ENCODE measurements around the gene ADGRL3.

The ADGRL3 gene

DNA sequence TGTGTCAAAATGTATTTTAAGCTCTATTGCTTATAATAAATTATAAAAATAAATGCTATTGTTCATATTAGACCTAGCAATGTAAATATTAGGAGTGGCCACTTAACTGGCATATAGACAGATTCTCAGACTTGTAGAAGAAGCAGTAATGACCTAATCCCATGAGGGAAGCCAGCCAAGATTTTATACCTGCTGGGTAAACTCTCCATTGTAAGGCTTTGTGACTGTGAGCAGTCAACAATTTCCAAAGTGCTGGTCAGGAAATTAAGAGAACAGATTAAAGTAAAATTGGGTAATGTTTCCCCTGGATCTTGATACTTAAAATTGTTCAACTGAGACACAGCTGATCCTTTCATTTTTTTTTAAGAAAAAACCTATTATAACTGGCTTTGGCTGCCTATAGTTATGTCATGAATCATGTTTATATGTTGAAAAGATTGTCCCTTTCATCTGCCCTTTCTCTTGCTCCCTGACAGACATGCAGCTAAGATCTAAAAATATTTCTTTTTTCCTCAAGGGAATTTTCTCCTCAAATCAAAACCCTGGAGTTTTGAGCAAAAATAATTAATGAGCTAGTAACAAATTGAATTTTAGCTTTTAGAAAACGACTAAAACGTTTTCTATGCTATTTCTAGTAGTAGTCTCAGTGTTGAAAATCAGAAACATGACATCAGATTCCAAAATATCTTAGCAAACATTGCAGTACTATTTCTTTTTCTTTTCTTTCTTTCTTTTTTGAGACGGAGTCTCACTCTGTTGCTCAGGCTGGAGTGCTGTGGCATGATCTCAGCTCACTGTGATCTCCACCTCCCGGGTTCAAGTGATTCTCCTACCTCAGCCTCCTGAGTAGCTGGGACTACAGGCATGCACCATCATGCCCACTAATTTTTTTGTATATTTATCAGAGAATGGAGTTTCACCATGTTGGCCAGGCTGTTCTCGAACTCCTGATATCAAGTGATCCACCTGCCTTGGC lies 77.9 kb downstream of the ADGRL3 start:
- no peak for DNase-seq (ENCODE audit: low spot score)
- TF ChIP-seq, protein P1, sequence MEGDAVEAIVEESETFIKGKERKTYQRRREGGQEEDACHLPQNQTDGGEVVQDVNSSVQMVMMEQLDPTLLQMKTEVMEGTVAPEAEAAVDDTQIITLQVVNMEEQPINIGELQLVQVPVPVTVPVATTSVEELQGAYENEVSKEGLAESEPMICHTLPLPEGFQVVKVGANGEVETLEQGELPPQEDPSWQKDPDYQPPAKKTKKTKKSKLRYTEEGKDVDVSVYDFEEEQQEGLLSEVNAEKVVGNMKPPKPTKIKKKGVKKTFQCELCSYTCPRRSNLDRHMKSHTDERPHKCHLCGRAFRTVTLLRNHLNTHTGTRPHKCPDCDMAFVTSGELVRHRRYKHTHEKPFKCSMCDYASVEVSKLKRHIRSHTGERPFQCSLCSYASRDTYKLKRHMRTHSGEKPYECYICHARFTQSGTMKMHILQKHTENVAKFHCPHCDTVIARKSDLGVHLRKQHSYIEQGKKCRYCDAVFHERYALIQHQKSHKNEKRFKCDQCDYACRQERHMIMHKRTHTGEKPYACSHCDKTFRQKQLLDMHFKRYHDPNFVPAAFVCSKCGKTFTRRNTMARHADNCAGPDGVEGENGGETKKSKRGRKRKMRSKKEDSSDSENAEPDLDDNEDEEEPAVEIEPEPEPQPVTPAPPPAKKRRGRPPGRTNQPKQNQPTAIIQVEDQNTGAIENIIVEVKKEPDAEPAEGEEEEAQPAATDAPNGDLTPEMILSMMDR (IDR thresholded peaks at IDR 0.05; ENCODE audit: borderline replicate concordance, control extremely low read depth, extremely low read depth, insufficient read depth, missing control alignments): no peak
- in situ Hi-C loops (cut with MboI; ENCODE audit: low sequenced_read_pairs, unreplicated experiment): no loop called here

DNA sequence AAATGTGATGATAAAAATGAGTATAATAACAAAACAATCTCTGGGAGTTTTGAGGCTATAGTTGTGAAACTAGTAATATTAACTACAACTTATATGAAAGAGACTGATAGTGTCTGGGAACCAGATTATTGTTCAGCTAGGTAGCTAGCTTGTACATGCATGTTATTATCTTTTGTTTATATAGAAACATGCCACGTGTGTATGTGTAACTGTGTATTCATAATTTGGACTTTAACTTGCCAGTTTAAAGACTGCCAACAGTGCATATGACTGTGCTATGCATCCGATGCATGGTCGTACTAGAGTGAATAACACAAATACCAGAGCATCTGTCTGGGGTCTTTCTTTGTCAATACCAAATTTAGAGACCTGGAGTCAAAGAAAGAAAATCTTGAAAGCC lies 92.2 kb downstream of the ADGRL3 start:
- in situ Hi-C loops (cut with MboI; ENCODE audit: low sequenced_read_pairs, unreplicated experiment): no loop called here
- TF ChIP-seq, protein P1 (IDR thresholded peaks at IDR 0.05; ENCODE audit: borderline replicate concordance, control extremely low read depth, extremely low read depth, insufficient read depth, missing control alignments): no peak
- DNase-seq (ENCODE audit: low spot score): no peak

DNA sequence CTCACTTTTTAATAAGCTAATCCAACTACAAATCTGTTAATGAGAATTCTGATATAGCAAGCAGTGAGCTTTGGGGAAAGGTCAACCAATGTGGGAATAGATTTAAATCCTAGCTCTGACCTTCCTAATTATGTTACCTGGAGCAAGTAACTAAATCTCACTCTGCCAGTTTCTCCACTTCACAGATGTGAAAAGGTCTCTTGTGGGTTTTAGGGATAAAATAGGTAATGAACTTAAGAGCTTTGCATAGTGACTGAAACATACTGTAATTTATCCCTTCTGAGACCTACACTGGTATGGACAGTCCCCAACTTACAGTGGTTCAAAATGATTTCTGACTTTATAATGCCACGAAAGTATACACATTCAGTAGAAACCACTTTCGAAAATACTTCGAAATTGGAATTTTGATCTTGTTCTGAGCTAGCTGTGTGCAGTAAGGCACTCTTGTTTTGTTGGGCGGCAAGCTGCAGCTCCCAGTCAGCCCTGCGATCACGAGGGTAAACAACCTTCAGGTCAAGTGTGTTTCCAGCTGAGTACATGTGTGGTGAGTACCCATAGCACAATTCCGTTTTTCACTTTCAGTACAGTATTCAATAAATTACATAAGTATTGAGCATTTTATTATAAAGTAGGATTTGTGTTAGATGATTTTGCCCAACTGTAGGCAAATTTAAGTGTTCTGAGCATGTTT lies 93.7 kb downstream of the ADGRL3 start:
- in situ Hi-C loops (cut with MboI; ENCODE audit: low sequenced_read_pairs, unreplicated experiment): no loop called here
- TF ChIP-seq, protein P1 (IDR thresholded peaks at IDR 0.05; ENCODE audit: borderline replicate concordance, control extremely low read depth, extremely low read depth, insufficient read depth, missing control alignments): no peak

DNA sequence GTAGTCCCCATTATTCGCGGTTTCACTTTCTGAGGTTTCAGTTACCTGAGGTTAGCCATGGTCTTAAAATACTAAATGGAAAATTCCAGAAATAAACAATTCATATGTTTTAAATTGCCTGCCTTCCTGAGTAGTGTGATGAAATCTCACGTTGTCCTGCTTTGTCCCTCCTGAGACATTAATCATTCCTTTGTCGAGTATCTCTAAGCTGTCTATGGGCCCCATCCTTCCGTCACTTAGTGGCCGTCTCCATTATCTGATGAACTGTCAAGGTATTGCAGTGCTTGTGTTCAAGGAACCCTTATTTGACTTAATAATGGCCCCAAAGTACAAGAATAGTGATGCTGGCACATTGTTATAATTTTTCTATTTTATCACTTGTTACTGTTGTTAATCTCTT lies 94.8 kb downstream of the ADGRL3 start:
- in situ Hi-C loops (cut with MboI; ENCODE audit: low sequenced_read_pairs, unreplicated experiment): no loop called here
- TF ChIP-seq, protein P1 (IDR thresholded peaks at IDR 0.05; ENCODE audit: borderline replicate concordance, control extremely low read depth, extremely low read depth, insufficient read depth, missing control alignments): no peak
- no peak for DNase-seq (ENCODE audit: low spot score)

More for the DNA sequence above, 93.7 kb downstream of the ADGRL3 start:
- no peak for DNase-seq (ENCODE audit: low spot score)

DNA sequence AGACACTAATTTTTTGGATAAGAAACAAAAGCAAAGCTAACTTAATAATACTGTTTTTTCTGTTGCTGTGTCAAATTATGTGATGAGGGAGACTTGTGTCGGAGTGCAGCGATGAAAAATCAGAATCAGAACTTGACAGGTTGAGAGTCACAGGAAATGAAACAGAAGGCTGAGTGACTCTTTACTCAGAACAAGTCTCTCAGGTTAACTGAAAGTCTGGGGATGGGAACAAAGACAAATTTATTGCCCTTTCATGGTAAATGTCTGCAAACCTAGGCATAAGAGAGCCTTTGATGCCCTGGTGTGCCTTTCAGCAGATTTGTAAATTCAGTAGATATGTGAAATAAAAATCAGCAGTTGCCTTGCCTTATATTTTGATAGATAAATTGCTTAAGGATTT lies 96.0 kb downstream of the ADGRL3 start:
- TF ChIP-seq, protein P1 (IDR thresholded peaks at IDR 0.05; ENCODE audit: borderline replicate concordance, control extremely low read depth, extremely low read depth, insufficient read depth, missing control alignments): no peak
- no peak for DNase-seq (ENCODE audit: low spot score)
- in situ Hi-C loops (cut with MboI; ENCODE audit: low sequenced_read_pairs, unreplicated experiment): no loop called here

DNA sequence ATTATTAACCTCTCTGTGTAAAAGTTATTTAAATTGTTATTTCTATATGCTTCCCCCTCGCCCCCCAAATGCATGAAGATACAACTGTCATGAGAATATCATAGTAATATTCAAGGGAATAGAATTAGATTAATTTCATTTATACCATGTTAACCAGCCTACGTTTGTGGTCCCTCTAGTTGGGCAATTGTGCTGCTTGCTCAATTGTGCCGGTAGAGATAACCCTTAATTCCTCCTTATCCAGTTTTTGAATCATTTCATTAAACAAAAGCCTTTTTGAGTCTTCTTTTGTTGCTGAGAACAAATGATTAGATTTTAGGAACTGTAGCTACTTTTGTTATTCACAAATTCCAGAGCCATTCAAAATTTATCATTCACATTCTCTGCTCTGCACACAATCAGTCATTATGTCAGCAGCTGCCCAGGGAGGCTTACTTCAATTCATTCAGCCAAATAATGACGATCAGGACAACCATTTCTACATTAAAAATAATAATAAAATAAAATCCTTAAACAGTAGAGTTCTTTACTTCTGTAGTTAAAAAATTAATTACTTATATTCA lies 98.1 kb downstream of the ADGRL3 start:
- TF ChIP-seq, protein P1 (IDR thresholded peaks at IDR 0.05; ENCODE audit: borderline replicate concordance, control extremely low read depth, extremely low read depth, insufficient read depth, missing control alignments): no peak
- in situ Hi-C loops (cut with MboI; ENCODE audit: low sequenced_read_pairs, unreplicated experiment): no loop called here
- no peak for DNase-seq (ENCODE audit: low spot score)
